ENCODE data around the gene FCER2.

DNA sequence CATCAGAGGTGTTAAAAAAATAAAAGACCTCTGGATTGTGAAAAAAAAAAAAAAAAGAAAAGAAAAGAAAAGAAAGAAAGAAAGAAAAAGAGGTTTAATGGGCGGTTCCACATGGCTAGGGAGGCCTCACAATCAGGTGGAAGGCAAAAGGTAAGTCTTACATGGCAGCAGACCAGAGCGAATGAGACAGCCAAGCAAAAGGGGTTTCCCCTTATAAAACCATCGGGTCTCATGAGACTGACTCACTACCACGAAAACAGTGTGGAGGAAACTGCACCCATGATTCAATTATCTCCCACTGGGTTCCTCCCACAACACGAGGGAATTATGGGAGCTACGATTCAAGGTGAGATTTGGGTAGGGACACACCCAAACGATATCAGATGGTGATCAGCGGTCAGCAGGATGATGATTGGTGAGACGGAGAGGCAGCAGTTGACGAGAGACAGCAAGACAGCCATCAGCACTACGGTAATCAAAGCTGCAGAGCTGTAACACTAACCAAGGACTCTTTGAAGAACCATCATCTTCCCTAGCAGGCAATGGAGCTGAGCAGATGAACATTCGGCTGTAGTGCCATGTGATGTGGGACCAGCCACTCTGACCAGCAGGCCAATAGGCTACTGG, 49.3 kb upstream of the FCER2 start:
- no peak for TF ChIP-seq TAF1 (IDR thresholded peaks at IDR 0.05; ENCODE audit: low read depth, low read length)
- TF ChIP-seq POLR2A (IDR thresholded peaks at IDR 0.05; ENCODE audit: low read depth, low read length): no peak

Measured in GM12891 (cell line).